RWPE2 (cell line): ENCODE measurements around the gene PFAS.

ENCODE experiments used
- ATAC-seq: fragments of 200-7000 bp; cut with Tn5 transposase; 3 replicates; pipeline ENCODE4 v1.9.1; 2021; ENCODE audit warnings: low read depth
- DNase-seq: peaks from one replicate; pipeline ENCODE4 v3.0.0-alpha.2; 2020; ENCODE audit warnings: low spot score
- H3K27ac ChIP-seq: fragments of 450-650 bp; 2 replicates; pipeline ENCODE4 v1.5.1; 2017; ENCODE audit warnings: mild to moderate bottlenecking; ENCODE audit not compliant: poor library complexity, severe bottlenecking
- H3K27me3 ChIP-seq: fragments of 250-450 bp; sonication (Bioruptor Pico); 2 replicates; pipeline ENCODE4 v1.5.1; 2021; ENCODE audit warnings: mild to moderate bottlenecking, moderate library complexity; ENCODE audit not compliant: insufficient read depth, poor library complexity, severe bottlenecking
- H3K36me3 ChIP-seq: fragments of 250-450 bp; sonication (Bioruptor Pico); 2 replicates; pipeline ENCODE4 v1.5.1; 2020; ENCODE audit warnings: low read depth, mild to moderate bottlenecking, moderate library complexity
- H3K4me1 ChIP-seq: fragments of 250-450 bp; sonication (Bioruptor Pico); 2 replicates; pipeline ENCODE4 v1.5.1; 2021; ENCODE audit warnings: mild to moderate bottlenecking, moderate library complexity; ENCODE audit not compliant: insufficient read depth, poor library complexity, severe bottlenecking
- H3K4me3 ChIP-seq: fragments of 250-450 bp; sonication (Bioruptor Pico); 2 replicates; pipeline ENCODE4 v1.5.1; 2021; ENCODE audit warnings: mild to moderate bottlenecking, moderate library complexity; ENCODE audit not compliant: severe bottlenecking
- H3K9me3 ChIP-seq: fragments of 250-450 bp; sonication (Bioruptor Pico); 2 replicates; pipeline ENCODE4 v1.5.1; 2021; ENCODE audit warnings: mild to moderate bottlenecking, moderate library complexity; ENCODE audit not compliant: severe bottlenecking
- CTCF ChIP-seq: fragments of 450-650 bp; IDR thresholded peaks from one replicate; pipeline ENCODE4 v1.5.1; 2017; ENCODE audit warnings: mild to moderate bottlenecking, moderate library complexity; ENCODE audit not compliant: poor library complexity, severe bottlenecking

Gene PFAS

GRCh38 chr17:8267480-8268147, 18.5 kb downstream of the PFAS start:
- DNase-seq (no peak), ATAC-seq (no peak)
- Histone ChIP-seq H3K4me3 (no peak overlapping the region), H3K27ac (no peak overlapping the region), H3K36me3 (peaks cover 47% of the 10 kb centered on the region), H3K9me3 (no peaks in the 10 kb centered on the region), H3K4me1 (no peaks in the 10 kb centered on the region), H3K27me3 (no peaks in the 10 kb centered on the region)
- no peak for TF ChIP-seq CTCF

- Histone ChIP-seq H3K27ac (no peak overlapping the region), H3K36me3 (peaks cover 36% of the 10 kb centered on the region)
Measured at GRCh38 chr17:8268550-8269298, 19.6 kb downstream of the PFAS start.

GRCh38 chr17:8272421-8272820, 23.3 kb downstream of the PFAS start:
- ATAC-seq, result no peak
- no peaks in the 10 kb centered on the region for H3K9me3 ChIP-seq
- H3K4me1 ChIP-seq, result no peaks in the 10 kb centered on the region
- no peak overlapping the region for H3K4me3 ChIP-seq
- peaks cover 10% of the 10 kb centered on the region for H3K36me3 ChIP-seq
- H3K27ac ChIP-seq, result no peak overlapping the region
- no peaks in the 10 kb centered on the region for H3K27me3 ChIP-seq
- no peak for DNase-seq
- no peak for TF ChIP-seq CTCF

More at GRCh38 chr17:8268550-8269298, 19.6 kb downstream of the PFAS start:
- TF ChIP-seq CTCF, result no peak
- Histone ChIP-seq H3K27me3 (no peaks in the 10 kb centered on the region), H3K9me3 (no peaks in the 10 kb centered on the region), H3K4me1 (no peaks in the 10 kb centered on the region), H3K4me3 (no peak overlapping the region)
- no peak for ATAC-seq
- DNase-seq, result no peak

- no peaks in the 10 kb centered on the region for H3K9me3 ChIP-seq
Measured at GRCh38 chr17:8273884-8274444, 24.9 kb downstream of the PFAS start.

More at GRCh38 chr17:8273884-8274444, 24.9 kb downstream of the PFAS start:
- H3K36me3 ChIP-seq, result peaks cover 6% of the 10 kb centered on the region
- H3K4me3 ChIP-seq, result no peak overlapping the region
- DNase-seq, result no peak
- H3K27me3 ChIP-seq, result no peaks in the 10 kb centered on the region
- H3K27ac ChIP-seq, result no peak overlapping the region
- ATAC-seq, result no peak
- no peaks in the 10 kb centered on the region for H3K4me1 ChIP-seq
- no peak for TF ChIP-seq CTCF
